GM23248 (cell line): ENCODE measurements around the gene DCAF7. TPM values are rescaled to one million over a fixed set of nuclear protein-coding genes. Genes with fewer than 3 reads are reported as not detected.

Source experiments
- DNase-seq: peaks from one replicate; pipeline ENCODE4 v3.0.0-alpha.2; 2015
- H2AFZ ChIP-seq: fragments of 200-600 bp; sonication (generic); 2 replicates; pipeline ENCODE4 v1.6.1; 2016; ENCODE audit warnings: antibody characterized with exemption
- H3F3A ChIP-seq: fragments of 200-600 bp; sonication (generic); 2 replicates; pipeline ENCODE4 v1.6.1; 2016; ENCODE audit warnings: mild to moderate bottlenecking, antibody characterized with exemption, mixed run types; ENCODE audit not compliant: insufficient read depth
- H3K27ac ChIP-seq: fragments of 200-600 bp; sonication (generic); 2 replicates; pipeline ENCODE4 v1.5.1; 2016; ENCODE audit warnings: mild to moderate bottlenecking
- H3K27me3 ChIP-seq: fragments of 200-600 bp; sonication (generic); replicated peaks from 2 replicates; pipeline ENCODE4 v1.6.1; 2016; ENCODE audit warnings: mild to moderate bottlenecking; ENCODE audit not compliant: insufficient read depth
- H3K36me3 ChIP-seq: fragments of 200-600 bp; sonication (generic); 2 replicates; pipeline ENCODE4 v1.6.1; 2016; ENCODE audit warnings: low read depth, mild to moderate bottlenecking
- H3K4me1 ChIP-seq: fragments of 200-600 bp; sonication (generic); 2 replicates; pipeline ENCODE4 v1.6.1; 2016; ENCODE audit warnings: mild to moderate bottlenecking; ENCODE audit not compliant: insufficient read depth
- H3K4me2 ChIP-seq: fragments of 200-600 bp; sonication (generic); one replicate; pipeline ENCODE4 v1.6.1; 2016; ENCODE audit warnings: mild to moderate bottlenecking; ENCODE audit not compliant: unreplicated experiment
- H3K4me3 ChIP-seq: fragments of 200-600 bp; sonication (generic); 2 replicates; pipeline ENCODE4 v1.5.1; 2016; ENCODE audit warnings: mild to moderate bottlenecking
- H3K79me2 ChIP-seq: fragments of 200-600 bp; sonication (generic); 2 replicates; pipeline ENCODE4 v1.6.1; 2016; ENCODE audit warnings: mild to moderate bottlenecking; ENCODE audit not compliant: insufficient read depth
- H3K9ac ChIP-seq: fragments of 200-600 bp; sonication (generic); 2 replicates; pipeline ENCODE4 v1.6.1; 2016; ENCODE audit warnings: mild to moderate bottlenecking
- H3K9me2 ChIP-seq: fragments of 200-600 bp; sonication (generic); 2 replicates; pipeline ENCODE4 v1.6.1; 2016; ENCODE audit warnings: mixed run types, mild to moderate bottlenecking, moderate library complexity; ENCODE audit not compliant: insufficient read depth
- H3K9me3 ChIP-seq: fragments of 200-600 bp; sonication (generic); one replicate; pipeline ENCODE4 v1.6.1; 2017; ENCODE audit warnings: low read depth
- H4K20me1 ChIP-seq: fragments of 200-600 bp; sonication (generic); 2 replicates; pipeline ENCODE4 v1.6.0; 2016; ENCODE audit not compliant: insufficient read depth
- EZH2 ChIP-seq: fragments of 200-600 bp; sonication (generic); IDR thresholded peaks from 2 replicates; pipeline ENCODE4 v1.6.1; 2018; ENCODE audit warnings: antibody characterized with exemption, mild to moderate bottlenecking; ENCODE audit not compliant: insufficient read depth, poor library complexity, severe bottlenecking
- EZH2phosphoT487 ChIP-seq: fragments of 200-600 bp; sonication (generic); IDR thresholded peaks from 2 replicates; pipeline ENCODE4 v1.6.1; 2018; ENCODE audit warnings: antibody characterized with exemption, moderate library complexity, mild to moderate bottlenecking, low read depth; ENCODE audit not compliant: insufficient read depth
- WGBS, 2 experiments: methylation state at CpG; one replicate each; pipeline ENCODE4 v1.1.6; 2015 to 2017; ENCODE audit warnings: low lambda C conversion rate in 2 of 2, low coverage in 1 of 2; ENCODE audit errors: missing lambda C conversion rate in 2 of 2; 5-methylcytosine and 5-hydroxymethylcytosine counted together
- in situ Hi-C: fragments of 300-500 bp; cut with MboI; formaldehyde crosslinking; loops from 2 replicates; pipeline ENCODE4 v1.15.0; 2020
- polyA plus RNA-seq: library from polyadenylated mRNA; unstranded; fragments of >200 nt; fragmentation: Nextera tagmentation; extraction: Ambion mirVana; gene quantifications from 2 replicates; pipeline ENCODE4 v1.2.1, GENCODE V29; 2016
- total RNA-seq: library from RNA; depleted of rRNA; stranded (reverse); fragments of >200 nt; shearing (Covaris generic); gene quantifications from 2 replicates; pipeline ENCODE4 v1.2.3, GENCODE V29; 2014

Gene DCAF7
- total and polyA plus RNA-seq, 2 experiments from 2014 or later: 21.2 to 38.2 TPM

DNA sequence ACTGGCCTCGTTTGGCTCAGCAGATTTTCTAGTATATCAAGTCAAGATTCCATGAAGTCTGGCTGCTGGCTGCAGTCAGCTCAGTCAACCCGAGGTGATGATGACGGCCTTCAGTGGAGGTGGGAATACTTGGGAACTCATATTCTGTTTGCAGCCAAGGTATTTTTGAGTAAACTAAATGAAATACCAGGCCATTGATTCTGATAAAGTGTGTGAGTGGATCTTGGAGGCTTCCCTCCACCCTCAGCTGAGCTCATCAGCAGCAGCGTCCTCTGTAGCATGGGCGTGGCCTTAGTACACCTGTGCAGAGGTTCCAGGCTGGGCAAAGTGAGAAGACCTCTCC lies 28.5 kb downstream of the DCAF7 start:
- Histone ChIP-seq H3K27me3 (no peaks in the 10 kb centered on the region), H3K4me2 (no peak overlapping the region), H3F3A (no peaks in the 10 kb centered on the region), H2AFZ (no peak overlapping the region), H3K79me2 (peaks cover 96% of the 10 kb centered on the region), H3K27ac (no peak overlapping the region), H4K20me1 (peaks cover 8% of the 10 kb centered on the region; the same call in 1 of the 2 replicates), H3K9ac (no peak overlapping the region), H3K9me3 (no peaks in the 10 kb centered on the region), H3K4me1 (no peaks in the 10 kb centered on the region), H3K4me3 (no peak overlapping the region), H3K9me2 (no peaks in the 10 kb centered on the region), H3K36me3 (peaks cover 16% of the 10 kb centered on the region; the same call in 1 of the 2 replicates)
- no peak for DNase-seq
- TF ChIP-seq EZH2phosphoT487 (no peak), EZH2 (no peak)
- 91 to 97% methylated on average over 5 of the region's 5 CpGs for WGBS, 2 experiments
- in situ Hi-C loops: no loop called here

DNA sequence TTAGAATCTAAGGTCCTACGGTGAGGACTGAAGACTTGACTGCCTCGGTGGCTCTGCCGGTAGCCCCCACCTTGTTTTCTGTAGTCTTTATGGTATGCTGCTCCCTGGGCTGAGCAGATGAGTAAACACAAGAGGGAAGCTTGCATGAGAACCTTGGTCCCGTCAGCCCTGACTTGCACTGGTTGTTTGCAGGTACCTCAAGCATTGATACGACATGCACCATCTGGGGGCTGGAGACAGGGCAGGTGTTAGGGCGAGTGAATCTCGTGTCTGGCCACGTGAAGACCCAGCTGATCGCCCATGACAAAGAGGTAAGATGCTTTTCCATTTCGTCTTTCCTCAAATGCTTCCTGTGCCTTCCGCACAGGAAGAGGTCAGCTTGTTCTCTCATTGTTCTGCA lies 29.4 kb downstream of the DCAF7 start:
- Histone ChIP-seq H3K36me3 (peaks cover 17% of the 10 kb centered on the region; the same call in 1 of the 2 replicates), H3K27me3 (no peaks in the 10 kb centered on the region), H3K9ac (no peak overlapping the region), H3K9me2 (no peaks in the 10 kb centered on the region), H3K79me2 (peaks cover 87% of the 10 kb centered on the region), H3K4me3 (no peak overlapping the region), H3K4me1 (no peaks in the 10 kb centered on the region), H2AFZ (no peak overlapping the region), H3K9me3 (no peaks in the 10 kb centered on the region), H3F3A (no peaks in the 10 kb centered on the region), H4K20me1 (no peaks in the 10 kb centered on the region), H3K4me2 (no peak overlapping the region), H3K27ac (no peak overlapping the region)
- no peak for DNase-seq
- in situ Hi-C loops: no loop called here
- 88 to 91% methylated on average over 11 of the region's 11 CpGs for WGBS, 2 experiments
- no peak for TF ChIP-seq EZH2
- TF ChIP-seq EZH2phosphoT487: no peak

DNA sequence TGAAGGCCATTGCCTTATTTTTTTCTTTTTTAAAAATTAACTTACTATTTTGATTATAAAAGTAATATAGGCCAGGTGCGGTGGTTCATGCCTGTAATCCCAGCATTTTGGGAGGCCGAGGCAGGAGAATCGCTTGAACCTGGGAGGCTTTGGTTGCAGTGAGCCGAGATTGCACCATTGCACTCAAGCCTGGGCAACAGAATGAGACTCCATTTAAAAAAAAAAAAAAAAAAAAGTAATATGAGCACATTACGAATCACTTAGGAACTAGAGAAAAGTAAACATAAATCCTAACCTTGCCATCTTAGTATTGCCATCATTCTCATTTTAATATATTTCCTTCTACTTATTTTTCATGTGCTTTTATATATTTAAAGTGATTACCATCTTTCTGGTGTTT lies 37.5 kb downstream of the DCAF7 start:
- Histone ChIP-seq H3K9me3 (no peaks in the 10 kb centered on the region), H3K4me3 (no peak overlapping the region), H4K20me1 (no peaks in the 10 kb centered on the region), H3K79me2 (peaks cover 14% of the 10 kb centered on the region), H3K9me2 (no peaks in the 10 kb centered on the region), H3F3A (no peaks in the 10 kb centered on the region), H3K27me3 (no peaks in the 10 kb centered on the region), H3K4me2 (no peak overlapping the region), H3K9ac (no peak overlapping the region), H3K4me1 (no peaks in the 10 kb centered on the region), H3K36me3 (peaks cover 32% of the 10 kb centered on the region; the same call in 1 of the 2 replicates), H2AFZ (no peak overlapping the region), H3K27ac (no peak overlapping the region)
- in situ Hi-C loops: no loop called here
- no peak for TF ChIP-seq EZH2
- no peak for TF ChIP-seq EZH2phosphoT487
- DNase-seq: peak; percentile 31
- 96 to 97% methylated on average over 5 of the region's 5 CpGs for WGBS, 2 experiments

DNA sequence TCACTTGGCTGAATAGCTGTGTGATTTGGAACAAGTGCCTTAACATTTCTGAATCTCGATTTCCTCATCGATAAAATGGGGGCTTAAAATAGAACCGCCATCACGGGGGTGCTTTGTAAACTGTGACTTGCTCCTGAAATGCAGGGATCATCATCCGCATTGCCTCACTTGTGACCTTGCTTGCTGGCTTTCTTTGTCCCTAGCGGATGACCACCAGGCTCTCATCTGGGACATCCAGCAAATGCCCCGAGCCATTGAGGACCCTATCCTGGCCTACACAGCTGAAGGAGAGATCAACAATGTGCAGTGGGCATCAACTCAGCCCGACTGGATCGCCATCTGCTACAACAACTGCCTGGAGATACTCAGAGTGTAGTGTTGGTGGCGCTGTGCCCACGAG lies 38.5 kb downstream of the DCAF7 start:
- WGBS, 2 experiments: 90 to 91% methylated on average over 11 of the region's 11 CpGs
- H3K27ac ChIP-seq: no peak overlapping the region
- in situ Hi-C loops: no loop called here

DNA sequence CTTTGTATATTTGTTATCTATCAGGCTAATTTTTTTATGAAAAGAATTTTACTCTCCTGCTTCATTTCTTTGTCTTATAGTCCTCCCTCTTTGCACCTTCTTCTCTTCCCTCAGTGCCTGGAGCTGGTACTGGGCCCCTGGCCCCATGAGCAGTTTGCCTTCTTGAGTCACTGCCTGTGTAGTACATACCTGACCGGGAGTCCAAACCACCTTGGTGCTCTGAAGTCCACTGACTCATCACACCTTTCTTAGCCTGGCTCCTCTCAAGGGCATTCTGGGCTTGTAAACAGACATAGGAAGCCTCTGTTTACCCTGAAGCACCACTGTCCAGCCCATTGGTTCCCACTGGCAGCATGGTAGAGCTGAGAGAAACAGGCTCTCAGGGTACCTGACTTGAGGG lies 39.4 kb downstream of the DCAF7 start:
- in situ Hi-C loops: no loop called here
- 96 to 100% methylated on average over 1 of the region's 1 CpG for WGBS, 2 experiments

More for the DNA sequence above, 38.5 kb downstream of the DCAF7 start:
- TF ChIP-seq EZH2 (no peak), EZH2phosphoT487 (no peak)
- H3K4me3 ChIP-seq: no peak overlapping the region
- H3K79me2 ChIP-seq: peaks cover 8% of the 10 kb centered on the region; the same call in 1 of the 2 replicates
- no peak for DNase-seq
- H4K20me1 ChIP-seq: no peaks in the 10 kb centered on the region
- no peak overlapping the region for H2AFZ ChIP-seq
- no peak overlapping the region for H3K9ac ChIP-seq
- no peaks in the 10 kb centered on the region for H3K9me3 ChIP-seq
- no peaks in the 10 kb centered on the region for H3K27me3 ChIP-seq
- peaks cover 25% of the 10 kb centered on the region for H3K36me3 ChIP-seq
- no peak overlapping the region for H3K4me2 ChIP-seq
- no peaks in the 10 kb centered on the region for H3K9me2 ChIP-seq
- H3K4me1 ChIP-seq: no peaks in the 10 kb centered on the region
- H3F3A ChIP-seq: no peaks in the 10 kb centered on the region

More for the DNA sequence above, 39.4 kb downstream of the DCAF7 start:
- H2AFZ ChIP-seq: no peak overlapping the region
- no peaks in the 10 kb centered on the region for H3K4me1 ChIP-seq
- no peak overlapping the region for H3K27ac ChIP-seq
- no peak overlapping the region for H3K4me3 ChIP-seq
- H3K27me3 ChIP-seq: no peaks in the 10 kb centered on the region
- H3K9me2 ChIP-seq: no peaks in the 10 kb centered on the region
- no peaks in the 10 kb centered on the region for H3F3A ChIP-seq
- H3K4me2 ChIP-seq: no peak overlapping the region
- peaks cover 8% of the 10 kb centered on the region; the same call in 1 of the 2 replicates for H3K79me2 ChIP-seq
- no peaks in the 10 kb centered on the region for H4K20me1 ChIP-seq
- TF ChIP-seq EZH2: no peak
- TF ChIP-seq EZH2phosphoT487: no peak
- no peaks in the 10 kb centered on the region for H3K9me3 ChIP-seq
- peaks cover 31% of the 10 kb centered on the region for H3K36me3 ChIP-seq
- H3K9ac ChIP-seq: no peak overlapping the region
- DNase-seq: no peak
